Esophagus squamous epithelium (tissue), 5 donors: ENCODE data around the gene MMD. TPM values are rescaled to one million over a fixed set of nuclear protein-coding genes. Genes with fewer than 3 reads are reported as not detected.

Source experiments
- DNase-seq: peaks from one replicate; lab custom pipeline; 2025; lab: John Stamatoyannopoulos, UW
- H3K27ac ChIP-seq, 4 donors: fragments of 200-600 bp; sonication (generic); one replicate each; pipeline ENCODE4 v1.5.1; 2016 to 2019; ENCODE audit warnings: mild to moderate bottlenecking in 1 of 4
- H3K27me3 ChIP-seq, 4 donors: fragments of 200-600 bp; sonication (generic); 1 replicate in 3 of 4; 2 replicates in 1 of 4; pipeline versions ENCODE4 v1.5.1 to v1.6.0; 2017 to 2021; ENCODE audit warnings: antibody characterized with exemption in 1 of 4
- H3K36me3 ChIP-seq, 3 donors: fragments of 200-600 bp; sonication (generic); one replicate each; pipeline ENCODE4 v1.5.1; 2016 to 2019
- H3K4me1 ChIP-seq, 3 donors: fragments of 200-600 bp; sonication (generic); one replicate each; pipeline ENCODE4 v1.5.1; 2017 to 2019
- H3K4me3 ChIP-seq, 4 donors: fragments of 200-600 bp; sonication (generic); 1 replicate in 3 of 4; 2 replicates in 1 of 4; pipeline ENCODE4 v1.5.1; 2016 to 2019; ENCODE audit warnings: mild to moderate bottlenecking in 2 of 4, moderate library complexity in 1 of 4
- H3K9me3 ChIP-seq, 3 donors: fragments of 200-600 bp; sonication (generic); one replicate each; pipeline ENCODE4 v1.5.1; 2016 to 2019
- CTCF ChIP-seq, 6 experiments: fragments of 450-650 bp in 4 of 6; fragments of 200-600 bp in 2 of 6; sonication (generic) in 2 of 6; IDR thresholded peaks; one replicate each; pipeline ENCODE4 v1.5.1; 2016 to 2019; ENCODE audit warnings: antibody characterized with exemption in 6 of 6, mild to moderate bottlenecking in 4 of 6, moderate library complexity in 4 of 6
- POLR2A ChIP-seq, 4 donors: fragments of 450-650 bp; IDR thresholded peaks; one replicate each; pipeline ENCODE4 v1.6.1; 2017; ENCODE audit warnings: antibody characterized with exemption in 4 of 4, mild to moderate bottlenecking in 4 of 4, moderate library complexity in 3 of 4
- WGBS, 2 donors: methylation state at CpG; one replicate each; pipeline ENCODE4 v1.1.5; 2018; 5-methylcytosine and 5-hydroxymethylcytosine counted together
- intact Hi-C: fragments of 100-400 bp; cut with DNase I; formaldehyde crosslinking; loops from one replicate; pipeline ENCODE4 v1.15.0; 2022
- total RNA-seq, 4 donors: library from RNA; depleted of rRNA; stranded (reverse); fragments of >200 nt; gene quantifications; one replicate each; pipeline ENCODE4 v1.1.0, GENCODE V29; 2016
- donor health status: DM: yes; HTN: yes; CAD: no.

MMD gene
- total RNA-seq, 4 donors from 2014 or later = 1.3 to 14.7 (median 8.9) TPM

- Histone ChIP-seq H3K27ac (no peak overlapping the region), H3K4me1 (no peaks in the 10 kb centered on the region), H3K27me3 (no peaks in the 10 kb centered on the region), H3K9me3 (peaks cover 0 to 9% (median 0%) of the 10 kb centered on the region in 3 donors), H3K4me3 (no peak overlapping the region), H3K36me3 (no peaks in the 10 kb centered on the region)
- intact Hi-C loops = no loop called here
- WGBS, 2 donors = 60 to 67% methylated on average over 1 to 3 of the region's 3 CpGs
- no peak for DNase-seq
- TF ChIP-seq CTCF (IDR thresholded peaks at IDR 0.05) (no peak), POLR2A (IDR thresholded peaks at IDR 0.05) (no peak)
These were observed 52.9 kb downstream of the MMD start for GRCh38 chr17:55368706-55369105.

GRCh38 chr17:55366020-55366481, 55.6 kb downstream of the MMD start:
- Histone ChIP-seq H3K36me3 (no peaks in the 10 kb centered on the region), H3K9me3 (peaks cover 0 to 2% (median 0%) of the 10 kb centered on the region in 3 donors), H3K4me3 (no peak overlapping the region), H3K4me1 (no peaks in the 10 kb centered on the region), H3K27ac (no peak overlapping the region), H3K27me3 (no peaks in the 10 kb centered on the region)
- TF ChIP-seq POLR2A (IDR thresholded peaks at IDR 0.05) (no peak), CTCF (IDR thresholded peaks at IDR 0.05) (no peak)
- intact Hi-C loops = no loop called here
- no peak for DNase-seq
- WGBS, 2 donors = 78 to 85% methylated on average over 1 of the region's 1 CpG

- H3K27ac ChIP-seq = no peak overlapping the region
- no peak overlapping the region for H3K4me3 ChIP-seq
- no peaks in the 10 kb centered on the region for H3K4me1 ChIP-seq
- H3K36me3 ChIP-seq = no peaks in the 10 kb centered on the region
- H3K27me3 ChIP-seq = no peaks in the 10 kb centered on the region
- intact Hi-C loops = no loop called here
- no peak for DNase-seq
- no peak for TF ChIP-seq POLR2A (IDR thresholded peaks at IDR 0.05)
- TF ChIP-seq CTCF (IDR thresholded peaks at IDR 0.05) = no peak
- WGBS, 2 donors = 75 to 100% methylated on average over 1 of the region's 1 CpG
- peaks cover 0 to 3% (median 0%) of the 10 kb centered on the region in 3 donors for H3K9me3 ChIP-seq
These were observed 58.6 kb downstream of the MMD start for GRCh38 chr17:55363033-55363432.

GRCh38 chr17:55360971-55361370, 60.7 kb downstream of the MMD start:
- Histone ChIP-seq H3K27me3 (no peaks in the 10 kb centered on the region), H3K27ac (no peak overlapping the region), H3K4me1 (no peaks in the 10 kb centered on the region), H3K4me3 (no peak overlapping the region), H3K36me3 (no peaks in the 10 kb centered on the region), H3K9me3 (peaks cover 0 to 3% (median 0%) of the 10 kb centered on the region in 3 donors)
- TF ChIP-seq POLR2A (IDR thresholded peaks at IDR 0.05) (no peak), CTCF (IDR thresholded peaks at IDR 0.05) (no peak)
- no peak for DNase-seq
- intact Hi-C loops = no loop called here

GRCh38 chr17:55356434-55357328, 65.0 kb downstream of the MMD start:
- H3K36me3 ChIP-seq = no peaks in the 10 kb centered on the region
- no peak overlapping the region for H3K27ac ChIP-seq
- 24 to 35% methylated on average over 3 of the region's 3 CpGs for WGBS, 2 donors
- no peaks in the 10 kb centered on the region for H3K4me1 ChIP-seq
- DNase-seq = no peak
- intact Hi-C loops = loop anchor here (5.0 to 10.0 kb wide), 3 partner anchors 158 to 364 kb away; partner anchors contain the start of gene SMIM36
- H3K27me3 ChIP-seq = no peaks in the 10 kb centered on the region
- H3K4me3 ChIP-seq = no peak overlapping the region
- TF ChIP-seq POLR2A (IDR thresholded peaks at IDR 0.05) = no peak
- TF ChIP-seq CTCF (IDR thresholded peaks at IDR 0.05) = peak; percentile 70 to 81 (median 75)
- H3K9me3 ChIP-seq = peaks cover 0 to 3% (median 0%) of the 10 kb centered on the region in 3 donors
